Liver (tissue), 9 donors: ENCODE measurements around the gene PARD3. TPM values are rescaled to one million over a fixed set of nuclear protein-coding genes. Genes with fewer than 3 reads are reported as not detected.

Experiments used
- DNase-seq: peaks from one replicate; pipeline ENCODE4 v3.0.0-alpha.2; 2017; ENCODE audit warnings: low spot score
- H3K27ac ChIP-seq, 2 donors: one replicate each; pipeline ENCODE4 v1.7.0; 2013; ENCODE audit warnings: inconsistent platforms in 2 of 2, low read length in 2 of 2, control low read depth in 1 of 2, low read depth in 1 of 2, mild to moderate bottlenecking in 1 of 2
- H3K27me3 ChIP-seq, 4 donors: one replicate each; pipeline versions ENCODE4 v1.6.1 to v1.7.0; 2013; ENCODE audit warnings: low read length in 3 of 4, inconsistent platforms in 1 of 4, mild to moderate bottlenecking in 1 of 4, moderate library complexity in 1 of 4; ENCODE audit not compliant: control insufficient read depth in 4 of 4, insufficient read depth in 4 of 4
- H3K36me3 ChIP-seq, 4 donors: one replicate each; pipeline versions ENCODE4 v1.6.1 to v1.7.0; 2013; ENCODE audit warnings: low read length in 3 of 4, mild to moderate bottlenecking in 3 of 4, low read depth in 1 of 4, moderate library complexity in 1 of 4; ENCODE audit not compliant: control insufficient read depth in 4 of 4, insufficient read depth in 3 of 4
- H3K4me1 ChIP-seq, 4 donors: one replicate each; pipeline versions ENCODE4 v1.6.1 to v1.7.0; 2013; ENCODE audit warnings: low read length in 3 of 4, mild to moderate bottlenecking in 3 of 4, moderate library complexity in 1 of 4; ENCODE audit not compliant: control insufficient read depth in 4 of 4, insufficient read depth in 4 of 4
- H3K4me3 ChIP-seq, 3 donors: one replicate each; pipeline versions ENCODE4 v1.6.1 to v1.7.0; 2013; ENCODE audit warnings: low read length in 3 of 3, control low read depth in 1 of 3, low read depth in 1 of 3, mild to moderate bottlenecking in 1 of 3
- H3K9ac ChIP-seq, 2 donors: one replicate each; pipeline ENCODE4 v1.7.0; 2013; ENCODE audit warnings: low read length in 2 of 2, mild to moderate bottlenecking in 2 of 2, moderate library complexity in 2 of 2, control low read depth in 1 of 2, low read depth in 1 of 2
- H3K9me3 ChIP-seq, 4 donors: one replicate each; pipeline versions ENCODE4 v1.6.1 to v1.7.0; 2013; ENCODE audit warnings: low read length in 3 of 4; ENCODE audit not compliant: control insufficient read depth in 4 of 4
- EGR1 ChIP-seq, 2 donors: IDR thresholded peaks; 2 replicates each; pipeline ENCODE4 v1.6.1; 2016 to 2018; ENCODE audit warnings: antibody characterized with exemption in 2 of 2, low read depth in 2 of 2
- FOXA1 ChIP-seq: IDR thresholded peaks from 2 replicates; pipeline ENCODE4 v1.6.1; 2016; ENCODE audit warnings: antibody characterized with exemption
- FOXA2 ChIP-seq: IDR thresholded peaks from 2 replicates; pipeline ENCODE4 v1.6.1; 2016; ENCODE audit warnings: antibody characterized with exemption
- GABPA ChIP-seq, 2 donors: IDR thresholded peaks in 1 of 2; conservative IDR thresholded peaks in 1 of 2; 2 replicates each; pipeline ENCODE4 v1.6.1; 2016; ENCODE audit warnings: antibody characterized with exemption in 2 of 2, mild to moderate bottlenecking in 1 of 2, moderate library complexity in 1 of 2
- HNF4A ChIP-seq, 2 donors: conservative IDR thresholded peaks; 2 replicates each; pipeline ENCODE4 v1.6.1; 2016; ENCODE audit warnings: antibody characterized with exemption in 2 of 2, mild to moderate bottlenecking in 2 of 2
- HNF4G ChIP-seq: IDR thresholded peaks from 2 replicates; pipeline ENCODE4 v1.6.1; 2016; ENCODE audit warnings: antibody characterized with exemption
- JUND ChIP-seq, 2 donors: IDR thresholded peaks; 2 replicates each; pipeline ENCODE4 v1.6.1; 2016; ENCODE audit warnings: antibody characterized with exemption in 2 of 2
- NR2F2 ChIP-seq: IDR thresholded peaks from 2 replicates; pipeline ENCODE4 v1.6.1; 2016; ENCODE audit warnings: antibody characterized with exemption
- RAD21 ChIP-seq, 2 donors: IDR thresholded peaks; 2 replicates each; pipeline ENCODE4 v1.6.1; 2016; ENCODE audit warnings: antibody characterized with exemption in 2 of 2, mild to moderate bottlenecking in 2 of 2
- REST ChIP-seq: IDR thresholded peaks from 2 replicates; pipeline ENCODE4 v1.6.1; 2016; ENCODE audit warnings: antibody characterized with exemption, mild to moderate bottlenecking
- RXRA ChIP-seq, 2 donors: IDR thresholded peaks; 2 replicates each; pipeline ENCODE4 v1.6.1; 2017 to 2018; ENCODE audit warnings: antibody characterized with exemption in 2 of 2, mild to moderate bottlenecking in 1 of 2
- SP1 ChIP-seq: IDR thresholded peaks from 2 replicates; pipeline ENCODE4 v1.6.1; 2018; ENCODE audit warnings: antibody characterized with exemption, mild to moderate bottlenecking
- TAF1 ChIP-seq: conservative IDR thresholded peaks from 2 replicates; pipeline ENCODE4 v1.6.1; 2016; ENCODE audit warnings: antibody characterized with exemption, mild to moderate bottlenecking
- YY1 ChIP-seq: IDR thresholded peaks from 2 replicates; pipeline ENCODE4 v1.6.1; 2016; ENCODE audit warnings: antibody characterized with exemption, mild to moderate bottlenecking
- WGBS: extraction: QIAGEN DNeasy Blood & Tissue Kit; methylation state at CpG from one replicate; pipeline ENCODE4 v1.1.7; 2013; 5-methylcytosine and 5-hydroxymethylcytosine counted together
- polyA plus RNA-seq, 2 donors: library from polyadenylated mRNA; stranded (reverse) in 1 of 2; unstranded in 1 of 2; fragments of 200-250 nt in 1 of 2; fragments of >200 nt in 1 of 2; fragmentation: Nextera tagmentation in 1 of 2; extraction: Ambion mirVana in 1 of 2; gene quantifications; one replicate each; pipeline versions ENCODE4 v1.2.1 to v1.2.3, GENCODE V29; 2013 to 2015
- total RNA-seq, 2 donors: library from RNA; depleted of rRNA; stranded (reverse); fragments of >200 nt; gene quantifications; one replicate each; pipeline ENCODE4 v1.2.3, GENCODE V29; 2014
- TF ChIP-seq, protein P1 (sequence below): IDR thresholded peaks from 2 replicates; pipeline ENCODE4 v1.6.1; 2016; ENCODE audit warnings: antibody characterized with exemption
- TF ChIP-seq, protein P2 (sequence below): fragments of 150-350 bp; IDR thresholded peaks from 2 replicates; pipeline ENCODE4 v1.5.1; 2017; ENCODE audit warnings: improper control_type of control experiment, low read depth, low read length; ENCODE audit not compliant: missing input control
- TF ChIP-seq, protein P3 (sequence below): IDR thresholded peaks from 2 replicates; pipeline ENCODE4 v1.6.1; 2016; ENCODE audit warnings: antibody characterized with exemption
- TF ChIP-seq, protein P4 (sequence below): IDR thresholded peaks from 2 replicates; pipeline ENCODE4 v1.6.1; 2016; ENCODE audit warnings: antibody characterized with exemption
- donor health status: healthy.
- donor health status: healthy.
- donor health status: healthy.
- donor health status: healthy.
- donor health status: healthy.

Gene PARD3
- total and polyA plus RNA-seq, 4 donors, result 12.3 to 43.8 (median 13.5) TPM

- Histone ChIP-seq H3K27me3 (no peaks in the 10 kb centered on the region), H3K36me3 (no peaks in the 10 kb centered on the region), H3K9me3 (no peaks in the 10 kb centered on the region), H3K4me3 (no peak overlapping the region), H3K4me1 (peaks cover 0 to 7% (median 6%) of the 10 kb centered on the region in 4 donors), H3K9ac (no peak overlapping the region), H3K27ac (no peak overlapping the region)
- no peak for DNase-seq
- no peak for TF ChIP-seq RAD21 (IDR thresholded peaks at IDR 0.05)
- TF ChIP-seq EGR1 (IDR thresholded peaks at IDR 0.05; ENCODE audit: low read depth in 2 of 2), result no peak
- TF ChIP-seq, protein P1, sequence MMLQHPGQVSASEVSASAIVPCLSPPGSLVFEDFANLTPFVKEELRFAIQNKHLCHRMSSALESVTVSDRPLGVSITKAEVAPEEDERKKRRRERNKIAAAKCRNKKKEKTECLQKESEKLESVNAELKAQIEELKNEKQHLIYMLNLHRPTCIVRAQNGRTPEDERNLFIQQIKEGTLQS, result no peak
- no peak for TF ChIP-seq TAF1
- TF ChIP-seq, protein P2, sequence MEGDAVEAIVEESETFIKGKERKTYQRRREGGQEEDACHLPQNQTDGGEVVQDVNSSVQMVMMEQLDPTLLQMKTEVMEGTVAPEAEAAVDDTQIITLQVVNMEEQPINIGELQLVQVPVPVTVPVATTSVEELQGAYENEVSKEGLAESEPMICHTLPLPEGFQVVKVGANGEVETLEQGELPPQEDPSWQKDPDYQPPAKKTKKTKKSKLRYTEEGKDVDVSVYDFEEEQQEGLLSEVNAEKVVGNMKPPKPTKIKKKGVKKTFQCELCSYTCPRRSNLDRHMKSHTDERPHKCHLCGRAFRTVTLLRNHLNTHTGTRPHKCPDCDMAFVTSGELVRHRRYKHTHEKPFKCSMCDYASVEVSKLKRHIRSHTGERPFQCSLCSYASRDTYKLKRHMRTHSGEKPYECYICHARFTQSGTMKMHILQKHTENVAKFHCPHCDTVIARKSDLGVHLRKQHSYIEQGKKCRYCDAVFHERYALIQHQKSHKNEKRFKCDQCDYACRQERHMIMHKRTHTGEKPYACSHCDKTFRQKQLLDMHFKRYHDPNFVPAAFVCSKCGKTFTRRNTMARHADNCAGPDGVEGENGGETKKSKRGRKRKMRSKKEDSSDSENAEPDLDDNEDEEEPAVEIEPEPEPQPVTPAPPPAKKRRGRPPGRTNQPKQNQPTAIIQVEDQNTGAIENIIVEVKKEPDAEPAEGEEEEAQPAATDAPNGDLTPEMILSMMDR, result no peak
- no peak for TF ChIP-seq GABPA (IDR thresholded peaks at IDR 0.05 in 1 of 2, conservative IDR thresholded peaks at IDR 0.05 in 1 of 2)
- no peak for TF ChIP-seq HNF4A (conservative IDR thresholded peaks at IDR 0.05)
- no peak for TF ChIP-seq YY1
- no peak for TF ChIP-seq RXRA (IDR thresholded peaks at IDR 0.05)
- no peak for TF ChIP-seq NR2F2
- TF ChIP-seq, protein P3, sequence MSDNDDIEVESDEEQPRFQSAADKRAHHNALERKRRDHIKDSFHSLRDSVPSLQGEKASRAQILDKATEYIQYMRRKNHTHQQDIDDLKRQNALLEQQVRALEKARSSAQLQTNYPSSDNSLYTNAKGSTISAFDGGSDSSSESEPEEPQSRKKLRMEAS, result no peak
- no peak for TF ChIP-seq FOXA2
- no peak for TF ChIP-seq FOXA1
- TF ChIP-seq, protein P4, sequence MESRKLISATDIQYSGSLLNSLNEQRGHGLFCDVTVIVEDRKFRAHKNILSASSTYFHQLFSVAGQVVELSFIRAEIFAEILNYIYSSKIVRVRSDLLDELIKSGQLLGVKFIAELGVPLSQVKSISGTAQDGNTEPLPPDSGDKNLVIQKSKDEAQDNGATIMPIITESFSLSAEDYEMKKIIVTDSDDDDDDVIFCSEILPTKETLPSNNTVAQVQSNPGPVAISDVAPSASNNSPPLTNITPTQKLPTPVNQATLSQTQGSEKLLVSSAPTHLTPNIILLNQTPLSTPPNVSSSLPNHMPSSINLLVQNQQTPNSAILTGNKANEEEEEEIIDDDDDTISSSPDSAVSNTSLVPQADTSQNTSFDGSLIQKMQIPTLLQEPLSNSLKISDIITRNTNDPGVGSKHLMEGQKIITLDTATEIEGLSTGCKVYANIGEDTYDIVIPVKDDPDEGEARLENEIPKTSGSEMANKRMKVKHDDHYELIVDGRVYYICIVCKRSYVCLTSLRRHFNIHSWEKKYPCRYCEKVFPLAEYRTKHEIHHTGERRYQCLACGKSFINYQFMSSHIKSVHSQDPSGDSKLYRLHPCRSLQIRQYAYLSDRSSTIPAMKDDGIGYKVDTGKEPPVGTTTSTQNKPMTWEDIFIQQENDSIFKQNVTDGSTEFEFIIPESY, result no peak
- TF ChIP-seq HNF4G, result no peak
- no peak for TF ChIP-seq SP1
- TF ChIP-seq JUND (IDR thresholded peaks at IDR 0.05), result no peak
- no peak for TF ChIP-seq REST
- 75% methylated on average over 3 of the region's 3 CpGs for WGBS
Measured at GRCh38 chr10:34299105-34299611, 515.9 kb downstream of the PARD3 start.
